Stimulated activated CD4-positive, alpha-beta T cell treated with anti-CD3 and anti-CD28 coated beads, Interleukin-4, amount 100 ng/mL, for 24 hours (primary cell): ENCODE measurements around the gene MYO1B.

Experiments
- DNase-seq: peaks from one replicate; pipeline ENCODE4 v3.0.0-alpha.2; 2020

The MYO1B gene

DNA sequence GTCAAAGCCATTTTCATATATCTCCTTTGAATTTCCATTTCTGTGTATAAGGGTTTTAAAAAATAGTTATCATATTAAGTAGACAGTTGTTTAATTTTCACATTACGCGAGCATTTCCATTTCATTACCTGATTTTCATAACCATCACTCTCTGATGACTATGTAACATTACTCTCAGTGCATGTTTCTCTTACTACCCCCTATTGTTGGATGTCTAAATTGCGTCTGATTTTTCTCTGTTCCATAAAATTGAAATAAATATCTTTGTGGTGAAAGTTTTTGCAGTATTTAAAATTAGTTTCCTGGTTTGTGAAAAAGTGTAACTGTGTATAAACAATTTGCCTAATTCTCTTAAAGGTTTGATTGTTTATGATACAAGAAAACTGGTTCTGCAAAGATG is 123.8 kb downstream of the MYO1B start:
- DNase-seq: no peak

DNA sequence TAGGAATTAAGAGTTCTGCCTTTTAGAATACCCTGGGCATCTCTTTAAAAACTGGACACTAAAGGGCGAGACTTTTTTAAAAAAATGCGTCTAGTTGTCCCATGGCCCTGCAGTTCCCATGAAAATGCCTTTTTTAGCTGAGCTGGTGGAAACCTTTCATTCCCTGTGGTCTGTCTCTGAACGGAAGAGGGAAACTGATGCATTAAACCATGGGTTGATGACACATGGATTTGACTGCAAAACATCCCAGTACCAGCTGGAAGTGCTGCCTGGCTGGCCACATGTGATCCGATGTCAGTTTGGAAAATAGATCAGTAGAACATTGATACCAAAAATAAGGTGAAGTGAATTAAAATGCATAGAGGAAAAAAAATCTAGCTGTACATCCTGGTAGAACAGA is 129.2 kb downstream of the MYO1B start:
- DNase-seq: no peak

DNA sequence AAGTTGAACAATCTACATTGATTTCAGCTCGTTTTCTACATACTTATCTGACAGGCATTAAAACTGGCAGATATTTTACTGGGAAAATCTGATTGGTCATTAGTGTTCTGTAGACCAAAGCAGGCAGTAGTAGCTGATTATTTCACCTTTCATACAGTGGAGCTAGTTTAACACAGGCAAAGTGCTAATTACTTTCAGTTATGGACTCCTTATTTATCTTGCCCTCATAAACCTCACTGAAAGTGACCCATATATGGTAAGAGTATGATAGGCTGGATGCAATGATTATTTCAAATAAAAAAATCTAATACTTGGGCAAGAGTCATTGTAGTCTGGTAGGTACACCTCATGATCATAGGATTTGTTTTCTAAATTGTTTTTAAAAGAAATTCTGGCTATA is 129.7 kb downstream of the MYO1B start:
- no peak for DNase-seq

DNA sequence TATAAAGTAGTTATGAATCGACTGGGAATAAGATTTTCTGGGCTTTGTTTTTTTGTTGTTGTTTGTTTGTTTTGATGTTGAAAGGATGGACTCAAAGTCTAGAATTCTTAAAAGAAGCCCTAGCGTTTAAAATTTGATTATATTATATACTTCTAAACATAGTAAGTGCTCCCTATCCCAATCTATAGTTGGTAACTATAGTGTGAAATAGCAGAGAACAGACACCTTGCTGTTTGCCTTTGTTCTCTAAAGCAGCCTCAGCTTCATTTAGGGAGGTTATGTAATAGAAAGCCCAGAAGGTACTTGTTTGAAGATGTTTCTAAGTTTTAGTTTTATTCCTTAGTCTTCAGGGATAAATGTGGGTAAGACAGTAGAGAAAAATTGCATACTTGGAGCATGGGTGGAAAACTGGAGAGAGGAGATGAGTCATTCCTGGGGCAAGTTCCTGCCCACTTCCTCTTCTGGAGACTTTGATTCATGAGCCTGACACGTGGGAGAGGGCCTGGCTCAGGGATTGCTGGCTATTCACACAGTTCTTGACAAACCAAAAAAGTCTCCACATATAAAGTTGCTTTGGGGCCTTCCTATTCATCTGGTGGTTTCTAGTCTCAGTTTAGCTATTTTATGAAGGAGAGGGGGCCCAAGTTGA is 131.9 kb downstream of the MYO1B start:
- DNase-seq: peak; percentile 15

DNA sequence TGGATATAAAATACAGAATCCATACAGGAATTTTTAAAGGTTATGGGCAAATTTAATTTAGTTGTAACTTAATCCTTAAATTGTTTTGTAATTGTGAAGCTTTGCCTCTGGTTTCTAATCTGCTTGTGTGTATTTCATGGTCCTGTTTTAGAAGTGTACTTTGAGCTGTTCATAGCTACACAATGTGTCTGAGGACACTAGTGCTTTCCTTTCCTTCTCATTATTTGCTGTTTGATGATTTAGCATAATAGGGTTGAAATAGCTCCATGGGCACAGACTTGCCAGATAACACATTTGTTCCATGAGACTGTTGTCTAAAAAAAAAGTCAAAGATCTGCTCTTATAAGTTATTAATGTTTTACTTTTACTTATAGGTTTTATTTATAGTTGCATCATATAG is 134.2 kb downstream of the MYO1B start:
- no peak for DNase-seq

DNA sequence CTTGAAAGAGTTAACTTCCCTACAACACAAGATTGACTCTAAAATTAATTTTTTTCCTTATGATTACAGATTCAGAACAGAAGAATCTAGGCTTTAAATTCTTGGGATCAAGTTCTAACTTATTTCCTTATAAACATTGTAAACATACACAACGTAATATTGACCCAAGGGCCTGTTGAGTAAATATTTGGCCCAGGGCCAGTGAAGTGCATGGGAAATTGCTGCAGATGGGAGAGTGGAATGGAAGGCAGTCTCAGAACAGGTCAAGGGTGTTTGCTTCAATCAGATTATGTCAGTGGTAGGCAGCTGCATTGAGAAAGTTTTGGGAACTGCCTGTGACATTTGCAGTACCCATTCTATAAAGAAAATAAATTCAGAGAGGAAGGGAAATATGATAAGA is 137.6 kb downstream of the MYO1B start:
- no peak for DNase-seq

DNA sequence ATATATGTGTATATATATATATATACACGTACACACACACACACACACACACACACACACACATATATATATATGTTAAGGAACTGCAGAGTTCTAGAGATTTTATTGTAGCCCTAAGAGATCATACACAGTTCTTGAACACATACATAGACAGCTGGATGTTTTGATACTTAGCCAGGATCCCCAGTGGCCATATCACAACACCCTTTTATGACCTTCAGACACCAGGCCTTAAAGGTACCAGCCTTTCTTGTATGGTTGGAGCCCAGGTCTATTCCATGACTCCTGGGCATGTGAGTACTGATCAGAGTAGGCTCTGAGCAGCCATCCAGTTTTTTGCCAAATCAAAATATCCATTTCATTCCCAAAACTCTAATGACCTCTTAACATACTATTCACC is 138.3 kb downstream of the MYO1B start:
- no peak for DNase-seq

DNA sequence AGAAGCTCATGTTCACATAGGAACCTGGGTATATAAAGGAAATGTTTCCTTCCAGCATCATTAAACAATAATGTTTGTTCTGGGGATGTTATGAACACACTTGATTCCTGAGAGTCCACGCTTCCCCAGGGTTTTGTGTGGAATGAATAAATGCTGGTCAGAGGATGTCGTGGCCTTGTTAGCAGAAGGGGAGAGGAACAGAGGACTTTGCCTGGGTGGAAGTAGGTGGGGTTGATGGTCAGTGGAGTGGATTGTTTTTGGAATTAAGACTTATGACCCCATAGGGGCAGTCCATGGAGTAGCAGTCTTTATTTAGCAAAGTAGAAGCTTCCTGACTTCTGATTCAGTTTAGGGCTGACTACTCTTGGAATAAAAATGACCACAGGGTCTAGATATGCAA is 139.6 kb downstream of the MYO1B start:
- DNase-seq: no peak

DNA sequence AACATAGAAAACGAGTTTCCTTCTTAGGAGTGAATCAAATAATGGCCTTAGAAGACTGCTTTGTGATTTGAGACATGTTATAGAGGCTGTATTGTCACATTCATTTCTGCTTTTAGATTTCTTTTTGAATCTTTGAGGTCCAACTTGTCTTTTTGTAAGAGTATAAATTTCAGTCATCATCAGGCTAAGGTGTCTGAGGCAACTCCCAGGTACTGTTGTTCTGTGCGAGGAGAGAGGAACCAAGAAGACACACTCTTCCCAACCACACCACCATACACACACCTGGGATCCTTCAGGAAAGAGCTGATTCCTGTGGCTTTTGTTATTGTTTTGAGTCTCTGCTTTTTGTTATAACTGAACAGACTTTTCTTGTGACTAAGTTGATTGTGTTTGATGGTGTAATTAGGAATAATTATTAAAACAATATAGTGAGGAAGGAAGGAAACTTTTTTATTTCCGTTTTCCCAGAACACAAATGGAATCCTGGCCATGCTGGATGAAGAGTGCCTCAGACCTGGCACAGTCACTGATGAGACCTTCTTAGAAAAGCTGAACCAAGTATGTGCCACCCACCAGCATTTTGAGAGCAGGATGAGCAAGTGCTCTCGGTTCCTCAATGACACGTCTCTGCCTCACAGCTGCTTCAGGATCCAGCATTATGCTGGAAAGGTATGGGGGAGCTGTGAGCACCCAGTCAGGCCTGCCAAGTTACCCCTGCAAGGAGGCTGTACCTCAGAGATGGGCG is 140.4 kb downstream of the MYO1B start:
- DNase-seq: no peak

DNA sequence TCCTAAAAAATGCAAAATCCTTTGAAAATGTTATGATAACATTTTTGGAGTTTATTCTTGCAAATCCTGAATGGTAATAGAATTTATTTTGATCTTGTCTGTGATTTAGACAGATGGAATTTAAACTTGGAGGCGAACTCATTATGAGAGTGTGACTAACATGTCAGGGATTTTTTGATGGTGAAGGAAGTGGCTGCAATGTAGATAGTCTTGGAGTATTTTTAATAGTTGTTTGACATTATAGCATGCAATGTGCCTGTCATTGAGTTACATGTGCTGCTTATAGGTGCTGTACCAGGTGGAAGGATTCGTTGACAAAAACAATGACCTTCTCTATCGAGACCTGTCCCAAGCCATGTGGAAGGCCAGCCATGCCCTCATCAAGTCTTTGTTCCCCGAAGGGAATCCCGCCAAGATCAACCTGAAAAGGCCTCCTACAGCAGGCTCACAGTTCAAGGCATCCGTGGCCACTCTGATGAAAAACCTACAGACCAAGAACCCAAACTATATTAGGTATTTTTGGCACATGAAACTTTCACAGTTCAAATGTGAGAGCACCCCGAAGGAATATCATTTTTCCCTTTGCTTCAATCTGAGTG is 141.8 kb downstream of the MYO1B start:
- no peak for DNase-seq

DNA sequence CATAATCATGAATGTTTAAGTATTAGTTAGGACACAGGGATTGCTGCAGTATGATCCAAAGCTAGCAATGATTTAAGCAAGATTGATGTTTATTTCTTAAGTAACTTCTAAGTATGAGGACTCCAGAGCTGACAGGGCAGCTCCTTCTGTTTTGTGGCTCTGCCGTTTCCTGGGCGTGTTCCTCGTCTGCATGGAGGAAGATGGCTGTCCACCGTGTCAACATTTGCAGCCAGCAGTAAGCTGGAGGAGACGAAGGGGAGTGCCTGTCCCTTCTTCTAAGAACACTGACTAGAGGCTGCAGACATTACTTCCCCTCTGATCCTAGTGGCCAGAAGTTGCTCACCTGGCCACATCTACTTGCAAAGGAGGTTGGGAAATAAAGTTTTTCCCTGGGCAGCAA is 144.1 kb downstream of the MYO1B start:
- no peak for DNase-seq

DNA sequence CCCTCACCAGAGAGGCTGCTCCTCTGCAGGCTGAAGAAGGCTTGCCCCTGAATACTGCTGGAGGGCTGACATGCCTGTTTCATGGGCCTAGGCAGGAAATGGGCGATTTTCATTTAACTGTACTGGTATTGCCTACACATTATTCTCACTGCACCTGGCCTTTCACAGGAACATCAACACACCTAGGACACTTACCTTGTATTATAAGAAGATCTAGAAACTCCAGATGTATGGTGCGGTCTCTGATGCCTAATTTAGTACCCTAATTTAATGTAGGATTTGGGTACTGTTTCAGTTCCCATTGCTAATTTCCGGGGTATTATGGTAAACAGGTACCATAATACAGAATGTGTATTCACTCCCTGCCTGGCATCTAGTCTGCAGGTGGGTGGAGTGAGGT is 146.0 kb downstream of the MYO1B start:
- no peak for DNase-seq

DNA sequence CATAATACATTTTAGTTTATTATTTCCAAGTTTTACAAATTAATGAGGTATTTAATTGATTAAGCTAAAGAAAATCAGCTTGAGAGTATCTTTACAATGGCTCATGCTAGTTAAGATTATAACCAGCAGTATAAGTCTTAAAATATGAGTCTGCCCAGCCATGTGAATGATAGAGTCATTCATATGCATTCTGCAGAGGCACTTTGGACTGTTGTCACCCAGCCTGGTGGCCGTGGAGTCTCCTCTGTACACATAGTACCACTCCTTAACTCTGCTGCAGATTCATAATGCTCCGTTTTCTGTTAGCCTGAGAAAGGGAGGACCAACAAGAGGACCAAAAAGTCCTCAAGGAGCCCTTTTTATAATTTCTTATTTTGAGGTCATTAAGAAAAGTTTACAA is 148.8 kb downstream of the MYO1B start:
- DNase-seq: no peak

DNA sequence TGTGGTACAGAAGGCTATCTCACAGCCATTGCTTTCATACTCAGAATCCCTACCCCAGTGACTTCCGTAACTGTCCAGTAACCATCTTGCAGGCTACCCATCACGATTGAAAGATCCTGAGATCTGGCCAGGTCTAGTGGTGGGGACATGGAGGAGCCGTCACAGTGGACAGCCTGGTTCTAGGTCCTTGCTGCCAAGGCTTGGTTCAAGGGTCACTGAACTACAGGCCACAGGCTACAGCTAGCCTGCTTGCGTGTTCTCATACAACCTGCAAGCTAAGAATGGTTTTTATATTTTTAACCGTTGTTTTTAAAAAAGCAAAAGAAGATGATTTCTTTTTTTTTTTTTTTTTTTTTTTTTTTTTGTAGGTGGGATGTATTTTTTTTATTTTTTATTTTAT is 151.6 kb downstream of the MYO1B start:
- DNase-seq: no peak

DNA sequence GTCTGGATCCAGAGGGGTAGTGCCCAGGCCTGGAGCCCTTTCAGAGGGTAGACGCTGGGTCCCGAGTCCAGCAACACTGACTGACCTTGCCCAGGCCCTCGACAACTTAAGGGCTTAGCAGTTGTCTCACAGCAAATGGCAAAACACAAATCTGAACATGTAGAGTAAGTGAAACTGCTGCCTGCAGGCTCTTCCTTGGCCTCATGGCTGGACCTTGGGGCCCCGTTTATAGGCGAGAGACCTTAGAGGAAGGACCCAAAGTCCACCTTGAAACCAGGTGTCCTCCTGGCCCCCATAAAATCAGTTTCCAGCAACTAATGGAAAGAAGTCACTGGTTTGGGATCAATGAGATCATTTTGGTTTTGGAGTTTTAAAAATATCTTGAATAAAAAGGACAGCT is 154.4 kb downstream of the MYO1B start:
- no peak for DNase-seq

DNA sequence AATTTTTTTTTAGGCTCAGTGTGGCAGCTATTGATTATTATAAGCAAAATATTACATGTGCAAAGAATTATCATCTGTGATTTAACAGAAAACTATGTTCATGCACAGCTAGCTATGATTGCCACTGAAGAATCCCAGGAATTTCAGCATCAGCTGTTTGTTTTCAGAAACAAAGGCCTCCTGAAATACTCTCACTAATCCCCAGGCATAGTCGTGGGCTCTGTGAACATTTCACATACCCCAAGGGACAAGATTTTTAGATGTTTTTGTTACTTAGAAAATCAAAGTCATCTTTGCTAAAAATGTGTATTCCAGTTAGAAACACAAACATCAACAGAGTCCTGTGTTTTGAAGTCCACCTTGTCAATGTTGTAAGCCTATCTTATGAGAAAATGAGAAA is 156.1 kb downstream of the MYO1B start:
- DNase-seq: no peak

DNA sequence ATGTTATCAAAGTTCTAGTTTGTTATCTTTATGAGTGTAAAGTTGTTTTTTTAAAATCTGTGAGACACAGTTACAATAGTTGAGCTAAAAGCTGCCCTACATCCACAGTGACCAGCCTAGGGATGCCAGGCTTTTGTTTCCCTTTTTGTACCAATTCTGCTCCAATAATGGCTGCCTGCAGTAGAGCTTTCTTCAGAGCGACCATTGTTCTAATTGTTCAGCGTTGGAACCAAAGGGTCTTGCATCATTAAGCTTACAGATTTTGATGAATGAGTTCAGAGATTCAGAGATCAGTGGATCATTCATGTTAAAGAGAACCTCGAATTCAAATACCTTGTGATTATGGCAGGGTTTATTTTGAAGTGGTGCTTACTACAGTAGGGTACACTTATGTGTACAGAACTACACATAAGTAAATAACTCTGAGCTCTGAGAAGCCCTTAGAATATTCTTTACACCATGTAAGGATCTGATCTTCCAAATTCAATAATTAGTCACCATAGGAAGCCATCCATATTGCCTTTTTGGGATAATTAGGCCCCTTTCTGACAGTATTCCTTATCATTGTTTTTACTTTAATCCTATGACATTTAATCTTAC is 157.9 kb downstream of the MYO1B start:
- no peak for DNase-seq

DNA sequence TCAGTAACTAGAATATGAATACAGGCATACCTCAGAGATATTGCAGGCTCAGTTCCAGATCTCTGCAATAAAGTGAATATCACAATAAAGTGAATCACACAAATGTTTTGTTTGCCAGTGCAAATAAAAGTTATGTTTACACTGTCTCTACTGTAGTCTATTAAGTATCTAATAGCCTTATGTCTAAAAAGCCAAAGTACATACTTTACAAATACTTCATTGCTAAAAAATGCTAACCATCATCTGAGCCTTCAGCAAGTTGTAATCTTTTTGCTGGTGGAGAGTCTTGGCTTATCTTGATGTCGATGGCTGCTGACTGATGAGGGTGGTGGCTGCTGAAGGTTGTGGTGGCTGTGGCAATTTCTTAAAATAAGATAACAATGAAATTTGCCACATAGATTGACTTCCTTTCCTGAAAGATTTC is 159.4 kb downstream of the MYO1B start:
- no peak for DNase-seq

DNA sequence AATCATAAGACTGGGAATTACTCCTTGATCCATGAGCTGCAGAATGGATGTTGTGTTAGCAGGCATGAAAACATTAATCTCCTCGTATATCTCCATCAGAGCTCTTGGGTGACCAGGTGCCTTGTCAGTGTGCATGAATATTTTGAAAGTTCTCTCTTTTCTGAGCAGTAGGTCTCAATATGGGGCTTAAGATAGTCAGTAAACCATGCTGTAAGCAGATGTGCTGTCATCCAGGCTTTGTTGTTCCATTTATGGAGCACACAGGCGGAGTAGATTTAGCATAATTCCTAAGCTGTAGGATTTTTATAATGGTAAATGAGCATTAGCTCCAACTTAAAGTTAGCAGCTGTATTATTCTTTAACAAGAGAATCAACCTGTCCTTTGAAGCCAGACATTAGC is 160.3 kb downstream of the MYO1B start:
- DNase-seq: no peak

DNA sequence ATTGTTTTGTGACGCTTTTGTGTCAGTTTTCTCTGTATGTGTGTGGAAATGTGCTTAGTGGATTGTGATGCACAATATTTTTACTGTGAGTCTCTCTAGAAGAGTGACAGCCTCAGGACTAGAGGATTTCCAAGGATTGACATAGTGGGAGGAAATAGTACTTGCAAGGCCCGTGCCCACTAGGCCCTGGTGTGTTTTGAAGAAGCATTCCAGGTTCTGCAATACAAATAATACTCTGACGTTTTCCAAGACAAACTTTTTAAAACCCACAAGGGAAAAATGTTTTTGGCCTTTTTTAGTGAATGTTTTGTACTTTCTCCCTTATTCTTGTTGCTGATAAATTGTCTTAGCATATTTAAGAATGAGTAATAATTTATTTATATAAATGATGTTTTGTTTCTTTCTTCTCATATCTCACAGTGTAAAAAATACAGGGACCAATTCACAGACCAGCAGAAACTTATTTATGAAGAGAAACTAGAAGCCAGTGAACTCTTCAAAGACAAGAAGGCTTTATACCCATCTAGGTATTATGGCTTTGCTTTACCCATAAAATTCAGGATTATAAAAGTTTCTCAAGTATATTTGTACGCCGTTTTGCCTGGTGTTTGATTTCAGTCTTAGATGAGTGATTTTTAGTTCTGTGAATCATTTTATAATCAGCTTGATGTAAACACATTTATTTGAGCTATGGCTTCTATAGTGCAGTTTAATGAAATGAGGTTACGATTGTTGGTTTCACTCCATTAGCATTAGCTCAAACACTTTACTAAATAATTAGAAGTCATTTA is 165.6 kb downstream of the MYO1B start:
- no peak for DNase-seq

DNA sequence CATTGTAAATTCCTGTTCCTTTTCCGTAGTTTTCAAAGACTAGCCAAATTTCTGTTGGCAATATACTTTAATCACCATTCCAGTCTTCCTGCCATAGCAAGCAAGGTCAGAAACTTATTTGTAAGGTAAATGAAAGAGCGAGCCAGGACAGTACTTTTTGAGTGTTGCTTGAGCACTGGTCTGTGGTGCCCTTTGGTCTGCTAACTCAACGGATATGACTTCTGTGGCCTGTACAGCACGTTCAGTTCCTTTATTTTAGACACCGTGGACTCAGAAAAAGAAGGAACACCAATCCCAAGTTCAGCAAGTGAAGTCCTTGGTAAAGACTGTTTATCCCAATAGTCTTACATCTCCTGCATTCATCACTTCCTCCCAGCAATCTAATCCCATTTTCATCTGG is 166.3 kb downstream of the MYO1B start:
- no peak for DNase-seq

DNA sequence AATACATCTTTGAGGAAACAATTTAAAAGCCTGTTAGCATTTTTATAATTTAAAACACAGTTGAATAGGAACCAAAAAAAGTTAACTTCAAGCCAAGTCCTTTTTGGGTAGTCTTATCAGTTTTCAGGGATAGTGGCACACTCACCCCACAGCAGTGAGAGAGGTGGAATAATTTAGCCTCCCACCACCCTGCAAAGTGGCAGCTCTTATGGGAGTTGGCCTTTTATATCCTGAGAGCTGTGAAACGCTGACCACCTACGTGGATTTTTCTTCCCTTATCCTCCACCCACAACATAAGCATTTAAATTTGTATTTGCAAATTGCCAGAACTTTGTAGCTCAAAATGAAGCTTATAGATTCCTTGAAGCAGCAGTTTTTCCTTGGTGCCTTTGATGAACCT is 167.1 kb downstream of the MYO1B start:
- no peak for DNase-seq

DNA sequence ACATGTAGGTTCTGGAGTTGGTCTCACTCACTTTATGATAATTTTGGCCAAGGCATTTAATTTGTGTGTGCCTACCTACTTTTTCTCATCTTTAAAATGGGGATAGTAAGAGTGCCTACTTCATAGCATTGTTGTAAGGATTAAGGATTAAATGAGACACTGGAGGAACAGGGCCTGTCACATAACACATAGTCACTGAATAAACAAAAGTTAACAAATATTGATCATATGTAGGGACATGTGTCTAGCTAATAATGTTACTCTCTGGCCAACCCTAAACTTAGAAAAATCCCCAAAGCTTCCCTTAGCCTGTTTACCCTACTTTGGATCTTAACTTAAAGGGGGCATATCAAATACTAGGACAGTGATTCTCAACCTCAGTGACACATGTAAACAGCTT is 169.9 kb downstream of the MYO1B start:
- no peak for DNase-seq
